Left lung (tissue), 10 donors: ENCODE data around the gene WDR36. TPM values are rescaled to one million over a fixed set of nuclear protein-coding genes. Genes with fewer than 3 reads are reported as not detected.

Source experiments
- ATAC-seq: fragments of 200-7000 bp; cut with Tn5 transposase; one replicate; pipeline ENCODE4 v1.9.1; 2020; ENCODE audit warnings: moderate library complexity
- DNase-seq, 4 donors: peaks; one replicate each; pipeline ENCODE4 v3.0.0-alpha.2; 2013 to 2020
- H3K27ac ChIP-seq, 2 donors: fragments of 200-600 bp; sonication (generic) in 1 of 2; one replicate each; pipeline versions ENCODE4 v1.5.0 to v1.8.0; 2020 to 2021
- H3K27me3 ChIP-seq, 2 donors: fragments of 200-600 bp; sonication (generic) in 1 of 2; one replicate each; pipeline versions ENCODE4 v1.5.0 to v1.8.0; 2020 to 2021
- H3K36me3 ChIP-seq, 2 donors: fragments of 200-600 bp; sonication (generic) in 1 of 2; one replicate each; pipeline versions ENCODE4 v1.5.0 to v1.8.0; 2020 to 2021
- H3K4me1 ChIP-seq, 2 donors: fragments of 200-600 bp; one replicate each; pipeline ENCODE4 v1.8.0; 2021
- H3K4me3 ChIP-seq, 2 donors: fragments of 200-600 bp; sonication (generic) in 1 of 2; one replicate each; pipeline versions ENCODE4 v1.5.0 to v1.8.0; 2020 to 2021; ENCODE audit warnings: mild to moderate bottlenecking in 1 of 2
- H3K9me3 ChIP-seq, 2 donors: fragments of 200-600 bp; sonication (generic) in 1 of 2; one replicate each; pipeline versions ENCODE4 v1.5.0 to v1.8.0; 2020 to 2021
- intact Hi-C, 2 donors: fragments of 100-400 bp; cut with DNase I; formaldehyde crosslinking; loops; one replicate each; pipeline versions ENCODE4 v1.11.2 to v1.14.2; 2022
- polyA plus RNA-seq, 6 donors: library from polyadenylated mRNA; unstranded; fragments of 120-200 nt; gene quantifications; one replicate each; pipeline ENCODE4 v1.2.1, GENCODE V29; 2013; ENCODE audit not compliant: insufficient read length in 6 of 6
- total RNA-seq, 2 donors: library from RNA; stranded (reverse); fragmentation: NEBNext Ultra II Directional; extraction: Animal tissue kit (Norgen Biotek cat#: 25700); gene quantifications; one replicate each; pipeline ENCODE4 v1.2.1, GENCODE V29; 2021
- TF ChIP-seq, protein P1 (sequence below), 2 donors: fragments of 200-600 bp; sonication (generic) in 1 of 2; IDR thresholded peaks; one replicate each; pipeline versions ENCODE4 v1.5.0 to v1.8.0; 2021; ENCODE audit warnings: antibody characterized with exemption in 2 of 2
- donor health status: DM: no; HTN: yes; CAD: no.
- donor health status: DM: no; HTN: no; CAD: no.

WDR36 gene
- total and polyA plus RNA-seq, 8 donors = 23.1 to 37.9 (median 33.2) TPM

DNA sequence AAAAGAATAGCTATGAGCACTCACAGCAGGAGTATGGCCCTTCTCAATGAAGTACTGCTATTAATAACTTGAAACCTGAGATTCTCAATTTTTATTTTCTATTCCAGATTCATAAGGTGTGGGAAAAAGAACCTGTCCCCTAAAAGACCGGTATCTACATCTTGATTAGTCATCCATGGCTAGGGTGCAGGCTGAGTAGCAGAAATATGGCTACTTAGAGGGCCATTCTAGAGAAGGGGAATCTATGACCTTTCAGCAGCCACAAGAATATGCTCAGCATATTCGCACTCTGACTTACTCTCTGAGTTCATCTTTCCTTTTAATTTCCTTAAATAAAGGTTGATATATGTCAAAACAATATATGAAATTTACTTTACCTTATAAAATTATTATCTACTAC lies 27.7 kb downstream of the WDR36 start:
- Histone ChIP-seq H3K4me1 (peaks cover 0 to 11% of the 10 kb centered on the region in 2 donors), H3K36me3 (peaks cover 0 to 70% of the 10 kb centered on the region in 2 donors), H3K27me3 (no peaks in the 10 kb centered on the region), H3K4me3 (no peak overlapping the region), H3K27ac (no peak overlapping the region), H3K9me3 (no peaks in the 10 kb centered on the region)
- DNase-seq (no peak), ATAC-seq (no peak)
- intact Hi-C loops = no loop called here
- TF ChIP-seq, protein P1, sequence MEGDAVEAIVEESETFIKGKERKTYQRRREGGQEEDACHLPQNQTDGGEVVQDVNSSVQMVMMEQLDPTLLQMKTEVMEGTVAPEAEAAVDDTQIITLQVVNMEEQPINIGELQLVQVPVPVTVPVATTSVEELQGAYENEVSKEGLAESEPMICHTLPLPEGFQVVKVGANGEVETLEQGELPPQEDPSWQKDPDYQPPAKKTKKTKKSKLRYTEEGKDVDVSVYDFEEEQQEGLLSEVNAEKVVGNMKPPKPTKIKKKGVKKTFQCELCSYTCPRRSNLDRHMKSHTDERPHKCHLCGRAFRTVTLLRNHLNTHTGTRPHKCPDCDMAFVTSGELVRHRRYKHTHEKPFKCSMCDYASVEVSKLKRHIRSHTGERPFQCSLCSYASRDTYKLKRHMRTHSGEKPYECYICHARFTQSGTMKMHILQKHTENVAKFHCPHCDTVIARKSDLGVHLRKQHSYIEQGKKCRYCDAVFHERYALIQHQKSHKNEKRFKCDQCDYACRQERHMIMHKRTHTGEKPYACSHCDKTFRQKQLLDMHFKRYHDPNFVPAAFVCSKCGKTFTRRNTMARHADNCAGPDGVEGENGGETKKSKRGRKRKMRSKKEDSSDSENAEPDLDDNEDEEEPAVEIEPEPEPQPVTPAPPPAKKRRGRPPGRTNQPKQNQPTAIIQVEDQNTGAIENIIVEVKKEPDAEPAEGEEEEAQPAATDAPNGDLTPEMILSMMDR (IDR thresholded peaks at IDR 0.05) = no peak

DNA sequence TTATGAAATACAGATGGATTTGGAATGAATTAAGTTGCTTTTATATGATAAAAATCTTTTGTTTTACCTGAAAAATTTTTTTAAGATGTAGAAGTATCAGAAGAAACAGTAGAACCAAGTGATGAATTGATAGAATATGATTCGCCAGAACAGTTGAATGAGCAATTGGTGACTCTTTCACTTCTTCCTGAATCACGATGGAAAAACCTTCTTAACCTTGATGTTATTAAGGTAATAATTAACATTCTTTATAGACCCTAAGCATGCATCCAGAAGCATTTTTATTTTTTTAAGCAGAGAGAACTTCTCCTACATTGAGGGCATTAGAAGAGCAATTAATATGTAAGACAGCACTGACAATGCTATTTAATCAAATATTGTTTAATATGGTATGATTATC lies 28.8 kb downstream of the WDR36 start:
- intact Hi-C loops = no loop called here
- H3K27me3 ChIP-seq = no peaks in the 10 kb centered on the region
- ATAC-seq (no peak), DNase-seq (no peak)
- no peak overlapping the region for H3K27ac ChIP-seq
- no peak overlapping the region for H3K4me3 ChIP-seq
- peaks cover 0 to 11% of the 10 kb centered on the region in 2 donors for H3K4me1 ChIP-seq
- TF ChIP-seq, protein P1 (IDR thresholded peaks at IDR 0.05) = no peak
- H3K9me3 ChIP-seq = no peaks in the 10 kb centered on the region
- H3K36me3 ChIP-seq = peaks cover 0 to 80% of the 10 kb centered on the region in 2 donors

DNA sequence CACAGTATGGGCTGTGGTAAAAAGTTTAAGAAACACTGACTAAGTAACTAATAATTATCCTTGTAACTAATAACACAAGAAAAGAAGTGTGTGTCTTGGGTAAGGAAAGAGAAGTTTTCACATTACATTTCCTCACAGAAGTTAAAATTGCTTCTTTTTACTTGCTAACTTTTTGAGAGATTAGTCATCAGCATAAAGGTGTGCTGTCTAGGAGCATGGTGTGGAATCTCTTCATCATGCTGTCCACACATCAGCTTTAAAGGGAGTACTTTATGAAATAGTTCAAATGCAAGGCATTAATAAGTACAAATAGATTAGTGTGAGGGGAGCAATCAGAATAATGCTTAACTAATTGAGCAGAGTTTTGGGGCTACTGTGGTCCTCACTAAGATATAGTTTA lies 29.8 kb downstream of the WDR36 start:
- TF ChIP-seq, protein P1 (IDR thresholded peaks at IDR 0.05) = no peak
- ATAC-seq = no peak
- no peak overlapping the region for H3K27ac ChIP-seq

DNA sequence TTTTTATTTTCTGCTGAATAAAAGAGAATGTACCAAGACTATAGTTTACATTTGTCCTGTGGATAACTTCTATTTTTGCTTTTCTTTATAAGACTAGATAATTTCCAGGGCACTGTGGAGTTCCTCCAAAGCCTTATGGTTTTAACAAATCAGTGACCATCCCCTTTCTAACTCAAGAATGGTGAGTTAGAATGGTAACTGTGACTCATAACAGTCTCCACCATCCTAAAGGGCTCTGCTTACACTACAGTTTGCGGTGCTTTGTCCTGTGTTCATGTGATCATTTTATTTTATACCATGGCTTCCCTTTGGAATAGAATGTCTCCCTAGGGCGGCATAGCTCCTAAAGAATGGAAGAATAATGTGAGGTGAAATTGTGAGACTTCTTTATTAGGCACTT lies 30.2 kb downstream of the WDR36 start:
- no peak overlapping the region for H3K27ac ChIP-seq
- H3K4me3 ChIP-seq = no peak overlapping the region
- intact Hi-C loops = no loop called here
- no peaks in the 10 kb centered on the region for H3K4me1 ChIP-seq
- DNase-seq (no peak), ATAC-seq (no peak)
- peaks cover 0 to 94% of the 10 kb centered on the region in 2 donors for H3K36me3 ChIP-seq
- no peaks in the 10 kb centered on the region for H3K27me3 ChIP-seq
- no peaks in the 10 kb centered on the region for H3K9me3 ChIP-seq
- TF ChIP-seq, protein P1 (IDR thresholded peaks at IDR 0.05) = no peak

More for the DNA sequence above, 29.8 kb downstream of the WDR36 start:
- H3K27me3 ChIP-seq = no peaks in the 10 kb centered on the region
- DNase-seq = no peak
- no peak overlapping the region for H3K4me3 ChIP-seq
- intact Hi-C loops = no loop called here
- peaks cover 0 to 1% of the 10 kb centered on the region in 2 donors for H3K4me1 ChIP-seq
- peaks cover 0 to 90% of the 10 kb centered on the region in 2 donors for H3K36me3 ChIP-seq
- no peaks in the 10 kb centered on the region for H3K9me3 ChIP-seq

DNA sequence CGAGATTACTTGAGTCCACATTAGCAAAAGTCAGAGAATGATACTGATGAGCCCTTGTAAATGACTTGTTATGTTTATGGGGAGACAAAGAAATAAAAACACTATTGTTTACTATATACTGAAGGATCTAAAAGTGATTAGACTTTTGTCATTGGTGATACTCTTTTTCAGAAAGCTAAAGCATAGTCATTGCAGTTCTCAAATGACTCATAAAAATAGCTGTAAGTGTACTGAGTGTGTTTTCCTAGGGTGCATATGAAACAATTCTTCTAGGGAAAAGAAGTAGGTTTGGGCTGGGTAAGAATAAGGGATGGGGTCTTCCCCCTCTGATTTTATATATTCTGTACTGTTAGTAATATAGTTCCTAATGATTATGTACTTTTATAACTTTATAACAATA lies 32.6 kb downstream of the WDR36 start:
- Histone ChIP-seq H3K27me3 (no peaks in the 10 kb centered on the region), H3K9me3 (no peaks in the 10 kb centered on the region), H3K4me1 (no peaks in the 10 kb centered on the region), H3K4me3 (no peak overlapping the region), H3K27ac (no peak overlapping the region), H3K36me3 (peaks cover 0 to 84% of the 10 kb centered on the region in 2 donors)
- no peak for ATAC-seq
- TF ChIP-seq, protein P1 (IDR thresholded peaks at IDR 0.05) = no peak
- intact Hi-C loops = no loop called here
- DNase-seq = no peak
